ENCODE results near the gene ATP5F1E. TPM values are rescaled to one million over a fixed set of nuclear protein-coding genes. Genes with fewer than 3 reads are reported as not detected.

The ATP5F1E gene
- total RNA-seq, 1 donor from 2014 or later, result 94.4 TPM

DNA sequence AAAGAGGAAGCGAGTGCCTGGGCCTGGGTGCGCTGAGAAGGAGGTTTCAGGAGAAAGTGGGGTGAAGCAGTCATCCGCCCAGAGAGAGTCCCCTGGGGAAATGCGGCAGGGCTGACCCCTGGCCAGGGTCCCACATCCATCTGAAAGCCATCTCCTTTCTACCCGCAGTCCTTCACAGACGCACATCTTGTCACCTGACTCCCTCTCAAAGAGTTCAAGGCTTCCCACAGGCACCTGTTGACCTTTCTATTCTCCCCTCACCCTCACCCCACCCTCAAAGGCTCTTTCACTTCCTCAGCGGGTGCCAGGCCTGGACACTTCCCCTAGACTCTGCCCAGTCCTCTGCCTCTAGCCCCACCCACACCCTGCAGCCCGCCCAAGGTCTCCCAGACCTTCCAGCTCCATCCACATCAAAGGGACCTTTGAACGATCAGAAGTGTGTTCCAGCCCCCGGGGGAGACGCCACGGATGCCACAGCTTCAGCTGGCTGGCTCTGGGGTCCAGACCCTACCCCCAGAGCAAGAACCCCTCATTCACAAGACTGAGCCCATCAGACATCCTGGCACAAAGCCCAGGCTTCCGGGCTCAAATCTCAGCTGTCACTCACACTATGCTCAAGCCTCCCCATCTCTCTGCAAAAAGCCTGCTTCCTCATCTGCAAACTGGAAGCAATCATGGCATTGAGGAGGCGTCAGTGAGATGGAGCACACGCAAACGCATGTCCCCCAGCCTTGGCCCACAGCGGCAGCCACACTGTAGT, 27.2 kb downstream of the ATP5F1E start:
- H3K4me3 Mint-ChIP-seq (ENCODE audit: unreplicated experiment), result peak overlapping the region; percentile 62

DNA sequence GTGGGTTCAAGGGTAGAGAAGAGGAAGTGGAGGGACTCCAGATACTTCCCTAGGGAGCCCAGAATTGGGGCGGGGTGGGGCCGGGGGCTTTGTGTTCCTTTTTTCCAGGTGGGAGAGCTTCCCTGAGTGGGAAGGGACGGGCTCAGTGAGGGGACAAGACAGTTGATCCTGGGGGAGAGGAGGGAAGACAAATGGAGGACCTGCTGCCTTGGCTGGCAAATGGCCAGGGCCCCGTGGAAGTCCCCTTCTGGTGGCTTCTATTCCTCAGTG, 27.7 kb downstream of the ATP5F1E start:
- H3K36me3 ChIP-seq (ENCODE audit: insufficient read depth, low read length), result no peaks in the 10 kb centered on the region
- peaks cover 10% of the 10 kb centered on the region for H3K4me1 Mint-ChIP-seq (ENCODE audit: low read depth, unreplicated experiment)
- peaks cover 22% of the 10 kb centered on the region for H3K4me1 ChIP-seq (ENCODE audit: insufficient read depth, low read length)
- no peak overlapping the region for H3K4me2 ChIP-seq (ENCODE audit: low read length)
- H3K27ac Mint-ChIP-seq (ENCODE audit: unreplicated experiment), result no peak overlapping the region
- no peak overlapping the region for H3K9ac ChIP-seq (ENCODE audit: low read length)
- H3K9me3 ChIP-seq (ENCODE audit: insufficient read depth, low read depth, low read length), result no peaks in the 10 kb centered on the region
- no peak overlapping the region for H3K27ac ChIP-seq (ENCODE audit: low read depth, low read length)
- H3K36me3 Mint-ChIP-seq (ENCODE audit: low read depth, unreplicated experiment), result peaks cover 21% of the 10 kb centered on the region
- no peaks in the 10 kb centered on the region for H3K27me3 ChIP-seq (ENCODE audit: insufficient read depth, low read length)
- DNase-seq (ENCODE audit: low read depth), result no peak
- no peak overlapping the region for H3K4me3 ChIP-seq (ENCODE audit: insufficient read depth, low read depth, low read length)
- no peak overlapping the region for H2AFZ ChIP-seq (ENCODE audit: low read depth, low read length)
- FAIRE-seq, result no peak
- no peaks in the 10 kb centered on the region for H3K27me3 Mint-ChIP-seq (ENCODE audit: low read depth, unreplicated experiment)
- TF ChIP-seq, protein P1, sequence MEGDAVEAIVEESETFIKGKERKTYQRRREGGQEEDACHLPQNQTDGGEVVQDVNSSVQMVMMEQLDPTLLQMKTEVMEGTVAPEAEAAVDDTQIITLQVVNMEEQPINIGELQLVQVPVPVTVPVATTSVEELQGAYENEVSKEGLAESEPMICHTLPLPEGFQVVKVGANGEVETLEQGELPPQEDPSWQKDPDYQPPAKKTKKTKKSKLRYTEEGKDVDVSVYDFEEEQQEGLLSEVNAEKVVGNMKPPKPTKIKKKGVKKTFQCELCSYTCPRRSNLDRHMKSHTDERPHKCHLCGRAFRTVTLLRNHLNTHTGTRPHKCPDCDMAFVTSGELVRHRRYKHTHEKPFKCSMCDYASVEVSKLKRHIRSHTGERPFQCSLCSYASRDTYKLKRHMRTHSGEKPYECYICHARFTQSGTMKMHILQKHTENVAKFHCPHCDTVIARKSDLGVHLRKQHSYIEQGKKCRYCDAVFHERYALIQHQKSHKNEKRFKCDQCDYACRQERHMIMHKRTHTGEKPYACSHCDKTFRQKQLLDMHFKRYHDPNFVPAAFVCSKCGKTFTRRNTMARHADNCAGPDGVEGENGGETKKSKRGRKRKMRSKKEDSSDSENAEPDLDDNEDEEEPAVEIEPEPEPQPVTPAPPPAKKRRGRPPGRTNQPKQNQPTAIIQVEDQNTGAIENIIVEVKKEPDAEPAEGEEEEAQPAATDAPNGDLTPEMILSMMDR (IDR thresholded peaks at IDR 0.05; ENCODE audit: insufficient read depth, low read depth, low read length), result no peak
- TF ChIP-seq EZH2 (IDR thresholded peaks at IDR 0.05; ENCODE audit: insufficient read depth, low read length), result no peak
- H3K79me2 ChIP-seq (ENCODE audit: insufficient read depth, low read length), result peaks cover 28% of the 10 kb centered on the region
- peaks cover 24% of the 10 kb centered on the region for H4K20me1 ChIP-seq (ENCODE audit: insufficient read depth, low read length)
- peak overlapping the region; percentile 42 for H3K4me3 Mint-ChIP-seq (ENCODE audit: unreplicated experiment)
- H3K9me3 Mint-ChIP-seq (ENCODE audit: unreplicated experiment), result no peaks in the 10 kb centered on the region

More for the DNA sequence above, 27.2 kb downstream of the ATP5F1E start:
- Histone ChIP-seq H3K4me3 (ENCODE audit: insufficient read depth, low read depth, low read length) (peak overlapping the region; percentile 8), H3K9me3 (ENCODE audit: insufficient read depth, low read depth, low read length) (no peaks in the 10 kb centered on the region), H3K4me1 (ENCODE audit: insufficient read depth, low read length) (peaks cover 22% of the 10 kb centered on the region), H3K9ac (ENCODE audit: low read length) (no peak overlapping the region), H3K36me3 (ENCODE audit: insufficient read depth, low read length) (no peaks in the 10 kb centered on the region), H3K79me2 (ENCODE audit: insufficient read depth, low read length) (peaks cover 28% of the 10 kb centered on the region), H3K27ac (ENCODE audit: low read depth, low read length) (no peak overlapping the region), H3K4me2 (ENCODE audit: low read length) (peak overlapping the region; percentile 93), H4K20me1 (ENCODE audit: insufficient read depth, low read length) (peaks cover 24% of the 10 kb centered on the region), H2AFZ (ENCODE audit: low read depth, low read length) (no peak overlapping the region), H3K27me3 (ENCODE audit: insufficient read depth, low read length) (no peaks in the 10 kb centered on the region)
- H3K27me3 Mint-ChIP-seq (ENCODE audit: low read depth, unreplicated experiment), result no peaks in the 10 kb centered on the region
- no peaks in the 10 kb centered on the region for H3K9me3 Mint-ChIP-seq (ENCODE audit: unreplicated experiment)
- H3K4me1 Mint-ChIP-seq (ENCODE audit: low read depth, unreplicated experiment), result peaks cover 12% of the 10 kb centered on the region
- DNase-seq (ENCODE audit: low read depth) (no peak), FAIRE-seq (no peak)
- TF ChIP-seq, protein P1 (IDR thresholded peaks at IDR 0.05; ENCODE audit: insufficient read depth, low read depth, low read length), result no peak
- no peak for TF ChIP-seq EZH2 (IDR thresholded peaks at IDR 0.05; ENCODE audit: insufficient read depth, low read length)
- peak overlapping the region; percentile 26 for H3K27ac Mint-ChIP-seq (ENCODE audit: unreplicated experiment)
- H3K36me3 Mint-ChIP-seq (ENCODE audit: low read depth, unreplicated experiment), result peaks cover 21% of the 10 kb centered on the region

- Mint-ChIP-seq H3K27ac (ENCODE audit: unreplicated experiment) (no peak overlapping the region), H3K4me3 (ENCODE audit: unreplicated experiment) (peak overlapping the region; percentile 42)
These were observed 28.2 kb downstream of the ATP5F1E start for GRCh38 chr20:59003836-59004492.

More at GRCh38 chr20:59003836-59004492, 28.2 kb downstream of the ATP5F1E start:
- no peak overlapping the region for H3K4me2 ChIP-seq (ENCODE audit: low read length)
- peaks cover 28% of the 10 kb centered on the region for H3K79me2 ChIP-seq (ENCODE audit: insufficient read depth, low read length)
- peaks cover 24% of the 10 kb centered on the region for H4K20me1 ChIP-seq (ENCODE audit: insufficient read depth, low read length)
- Mint-ChIP-seq H3K27me3 (ENCODE audit: low read depth, unreplicated experiment) (no peaks in the 10 kb centered on the region), H3K4me1 (ENCODE audit: low read depth, unreplicated experiment) (peaks cover 10% of the 10 kb centered on the region), H3K9me3 (ENCODE audit: unreplicated experiment) (no peaks in the 10 kb centered on the region), H3K36me3 (ENCODE audit: low read depth, unreplicated experiment) (peaks cover 21% of the 10 kb centered on the region)
- TF ChIP-seq, protein P1 (IDR thresholded peaks at IDR 0.05; ENCODE audit: insufficient read depth, low read depth, low read length), result no peak
- no peak for TF ChIP-seq EZH2 (IDR thresholded peaks at IDR 0.05; ENCODE audit: insufficient read depth, low read length)
- H2AFZ ChIP-seq (ENCODE audit: low read depth, low read length), result no peak overlapping the region
- H3K9ac ChIP-seq (ENCODE audit: low read length), result no peak overlapping the region
- no peak overlapping the region for H3K4me3 ChIP-seq (ENCODE audit: insufficient read depth, low read depth, low read length)
- FAIRE-seq (no peak), DNase-seq (ENCODE audit: low read depth) (no peak)
- H3K4me1 ChIP-seq (ENCODE audit: insufficient read depth, low read length), result peaks cover 22% of the 10 kb centered on the region
- H3K27me3 ChIP-seq (ENCODE audit: insufficient read depth, low read length), result no peaks in the 10 kb centered on the region
- H3K9me3 ChIP-seq (ENCODE audit: insufficient read depth, low read depth, low read length), result no peaks in the 10 kb centered on the region
- no peaks in the 10 kb centered on the region for H3K36me3 ChIP-seq (ENCODE audit: insufficient read depth, low read length)
- H3K27ac ChIP-seq (ENCODE audit: low read depth, low read length), result no peak overlapping the region

Data from astrocyte (in vitro differentiated cells and primary cell).